GM21528 (cell line): ENCODE data around the gene GXYLT2.
"Not testable (repeated sequence)": the region's sequence is repeated elsewhere in the genome, so short reads cannot be mapped to it uniquely, and the experiment has no call there.

Experiments used
- ATAC-seq: cut with Tn5 transposase; IDR thresholded peaks from one replicate; pipeline ENCODE4 v1.9.1; 2021; ENCODE audit warnings: mild to moderate bottlenecking, moderate library complexity; ENCODE audit not compliant: unreplicated experiment, low FRiP score

The GXYLT2 gene

GRCh38 chr3:72892081-72892775 lies 4.4 kb downstream of the GXYLT2 start:
- ATAC-seq: no peak

DNA sequence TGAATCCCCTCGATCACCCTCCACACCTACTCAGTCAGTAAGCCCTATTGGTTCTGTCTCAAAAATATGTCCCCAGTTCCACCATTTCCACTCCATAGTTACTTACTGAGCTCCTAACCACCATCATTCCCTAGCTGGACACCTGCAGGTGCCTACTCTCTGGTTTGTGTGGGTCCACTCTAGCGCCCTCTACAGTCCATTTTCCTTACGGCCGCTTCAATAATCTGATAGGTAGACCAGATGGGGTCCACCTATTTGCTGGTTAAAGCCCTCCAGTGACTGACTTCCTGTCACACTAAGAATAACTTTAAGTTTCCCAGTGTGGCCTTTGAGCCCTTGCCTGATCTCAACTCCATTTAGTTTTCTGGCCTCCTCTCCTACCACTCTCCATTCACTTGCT lies 5.0 kb downstream of the GXYLT2 start:
- ATAC-seq: no peak

GRCh38 chr3:72894976-72895552 lies 7.2 kb downstream of the GXYLT2 start:
- no peak for ATAC-seq

- ATAC-seq: no peak
These were observed 9.3 kb downstream of the GXYLT2 start for GRCh38 chr3:72896996-72897757.

DNA sequence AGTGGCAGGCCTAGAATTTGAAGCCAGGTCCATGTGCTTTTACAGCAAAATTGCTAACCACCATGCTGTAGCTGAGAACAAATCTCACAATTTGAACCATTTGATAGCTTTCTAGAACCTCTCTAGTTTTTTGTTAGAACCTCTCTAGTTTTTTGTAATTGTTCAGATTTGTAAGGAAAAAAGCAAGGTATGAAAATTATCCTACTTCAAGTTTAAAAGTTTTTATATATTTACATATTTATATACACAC lies 9.8 kb downstream of the GXYLT2 start:
- ATAC-seq: no peak

- ATAC-seq: no peak
These were observed 11.5 kb downstream of the GXYLT2 start for GRCh38 chr3:72899349-72899765.

DNA sequence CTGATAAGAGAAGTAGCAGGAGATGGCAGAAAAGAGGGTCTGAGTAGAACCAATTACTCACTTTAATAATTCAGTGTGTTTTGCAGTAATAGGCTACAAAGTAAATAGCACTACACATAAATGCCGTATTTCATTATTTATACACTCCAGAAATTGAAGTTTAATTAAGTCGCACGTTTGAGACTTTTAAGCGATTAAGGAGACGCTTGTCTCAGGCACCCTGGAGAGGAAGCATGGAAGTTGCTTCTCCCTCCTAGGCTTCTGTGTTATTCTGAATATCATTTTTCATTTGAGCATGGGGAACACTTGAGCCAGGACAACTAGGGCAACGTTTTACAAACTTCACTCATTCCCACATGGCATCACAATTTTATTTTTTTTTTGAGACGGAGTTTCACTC lies 12.2 kb downstream of the GXYLT2 start:
- no peak for ATAC-seq

DNA sequence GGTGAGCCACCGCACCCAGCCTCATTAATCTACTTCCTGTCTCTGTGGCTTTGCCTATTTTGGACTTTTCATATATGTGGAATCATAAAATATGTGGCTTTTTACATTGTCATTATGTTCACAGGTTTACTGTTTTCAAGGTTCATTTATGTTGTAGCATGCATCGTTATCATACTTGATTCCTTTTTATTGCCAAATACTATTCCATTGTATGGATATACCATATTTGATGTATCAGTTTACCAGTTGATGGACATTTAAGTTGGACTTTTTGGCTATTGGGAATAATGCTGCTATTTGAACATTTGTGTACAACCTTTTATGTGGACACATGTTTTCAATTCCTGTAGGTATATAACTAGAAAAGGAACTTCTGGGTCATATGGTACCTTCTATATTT lies 14.0 kb downstream of the GXYLT2 start:
- ATAC-seq: no peak

GRCh38 chr3:72903004-72903403 lies 15.2 kb downstream of the GXYLT2 start:
- ATAC-seq: no peak

DNA sequence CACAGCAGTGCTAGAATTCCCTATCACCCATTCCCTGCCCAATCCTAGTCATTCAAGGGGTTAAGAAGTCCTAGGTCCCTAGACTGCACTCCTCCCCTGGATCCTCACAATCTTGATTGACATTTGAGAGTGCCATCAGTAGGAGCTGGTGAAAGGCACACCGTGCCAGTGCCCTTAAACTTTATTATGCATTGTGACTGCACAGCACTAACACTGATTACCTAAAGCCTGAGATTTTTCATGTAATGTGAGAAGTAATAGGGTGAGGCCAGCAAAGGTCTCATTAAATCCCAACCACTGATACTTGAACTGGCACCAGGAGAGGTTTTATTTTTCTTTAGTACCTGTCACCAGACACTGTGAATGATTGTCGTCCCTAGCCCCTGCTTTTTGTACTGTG lies 16.3 kb downstream of the GXYLT2 start:
- ATAC-seq: no peak

- ATAC-seq: no peak
These were observed 18.3 kb downstream of the GXYLT2 start for GRCh38 chr3:72906154-72906553.

GRCh38 chr3:72907131-72907711 lies 19.4 kb downstream of the GXYLT2 start:
- ATAC-seq: no peak

DNA sequence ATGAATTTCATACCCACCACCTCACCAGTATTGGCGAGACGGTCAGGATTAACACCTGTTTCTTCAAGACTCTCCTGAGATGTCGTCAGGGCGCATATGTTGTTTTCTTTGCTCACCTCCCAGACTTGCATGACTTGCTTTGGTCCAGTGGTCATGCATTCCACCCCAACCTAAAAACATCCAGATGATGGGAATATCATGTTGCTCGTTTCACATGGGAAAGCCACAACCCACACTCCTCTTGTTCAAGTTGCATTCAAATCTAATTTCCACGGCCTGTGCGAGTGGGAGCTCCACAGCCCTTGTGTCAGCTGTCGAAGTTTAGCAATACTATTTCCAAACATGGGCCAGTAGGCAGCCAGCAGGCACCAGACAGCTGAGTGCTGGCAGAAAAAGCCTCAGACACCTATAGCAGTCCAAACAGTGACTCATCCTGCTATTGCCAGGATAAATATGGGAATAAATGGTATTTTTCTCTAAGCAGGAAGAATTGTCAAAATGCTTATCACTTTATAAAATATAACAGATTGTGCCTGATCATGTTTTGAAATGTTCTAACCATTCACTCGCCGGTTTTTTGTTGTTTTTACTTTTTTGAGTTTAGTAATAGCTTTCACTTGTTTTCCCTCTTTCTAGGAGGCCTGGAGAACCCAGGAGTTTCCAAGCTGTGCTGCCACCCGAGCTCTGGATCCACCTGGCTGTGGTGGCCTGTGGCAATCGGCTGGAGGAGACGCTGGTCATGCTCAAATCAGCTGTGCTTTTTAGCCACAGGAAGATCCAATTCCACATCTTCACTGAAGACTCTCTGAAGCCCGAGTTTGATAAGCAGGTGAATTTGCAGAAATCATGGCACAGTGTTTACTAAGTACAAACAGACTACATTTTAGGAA lies 20.1 kb downstream of the GXYLT2 start:
- no peak for ATAC-seq

GRCh38 chr3:72909591-72909990 lies 21.7 kb downstream of the GXYLT2 start:
- ATAC-seq: no peak

DNA sequence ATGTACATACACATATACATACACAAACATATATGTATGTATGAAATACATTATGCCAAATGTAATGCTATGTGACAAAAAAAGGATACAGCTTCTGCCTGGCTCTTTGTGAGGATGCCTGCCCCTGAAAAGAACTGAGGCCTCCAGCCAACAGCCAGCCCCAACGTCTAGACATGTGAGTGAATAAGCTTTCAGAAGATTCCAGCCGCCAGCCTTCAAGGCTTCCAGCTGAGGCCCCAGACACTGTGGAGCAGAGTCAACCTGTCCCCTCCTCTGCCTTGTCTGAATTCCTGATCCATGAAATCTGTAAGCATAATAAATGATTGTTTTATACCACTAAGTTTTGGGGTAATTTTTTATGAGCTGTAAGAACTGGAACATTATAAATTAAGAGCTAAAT lies 24.7 kb downstream of the GXYLT2 start:
- no peak for ATAC-seq

GRCh38 chr3:72914383-72914782 lies 26.5 kb downstream of the GXYLT2 start:
- no peak for ATAC-seq

- no peak for ATAC-seq
These were observed 28.4 kb downstream of the GXYLT2 start for GRCh38 chr3:72916250-72916649.

DNA sequence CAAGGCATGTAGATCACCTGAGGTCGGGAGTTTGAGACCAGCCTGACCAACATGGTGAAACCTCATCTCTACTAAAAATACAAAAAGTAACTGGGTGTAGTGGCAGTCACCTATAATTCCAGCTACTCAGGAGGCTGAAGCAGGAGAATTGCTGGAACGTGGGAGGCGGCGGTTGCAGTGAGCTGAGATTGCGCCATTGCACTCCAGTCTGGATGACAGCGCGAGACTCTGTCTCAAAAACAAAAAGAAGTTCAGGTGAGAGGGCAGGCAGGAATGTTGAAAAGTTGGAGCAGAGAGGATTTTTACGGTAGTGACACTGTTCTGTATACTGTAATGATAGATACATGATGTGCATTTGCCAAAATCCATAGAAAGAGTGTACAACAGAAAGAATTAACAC lies 31.7 kb downstream of the GXYLT2 start:
- no peak for ATAC-seq

- ATAC-seq: no peak
These were observed 36.2 kb downstream of the GXYLT2 start for GRCh38 chr3:72924055-72924454.

GRCh38 chr3:72928781-72929735 lies 41.2 kb downstream of the GXYLT2 start:
- not testable (repeated sequence) for ATAC-seq
